Superior temporal gyrus (tissue), 1 donor: ENCODE measurements around the gene TTI1.

Experiments
- DNase-seq: peaks from one replicate; pipeline ENCODE4 v3.0.0-alpha.2; 2016; ENCODE audit errors: extremely low spot score

TTI1 gene

GRCh38 chr20:37987602-37988290 is 45.5 kb downstream of the TTI1 start:
- DNase-seq: no peak

- DNase-seq: peak; percentile 43
Observed at GRCh38 chr20:37986873-37987601, 46.2 kb downstream of the TTI1 start.

- peak; percentile 53 for DNase-seq
Observed at GRCh38 chr20:37986044-37986858, 47.0 kb downstream of the TTI1 start.

- DNase-seq: peak; percentile 70
Observed at GRCh38 chr20:37984018-37984785, 49.1 kb downstream of the TTI1 start.

- no peak for DNase-seq
Observed at GRCh38 chr20:37983286-37983685, 50.0 kb downstream of the TTI1 start.

- no peak for DNase-seq
Observed at GRCh38 chr20:37981568-37981967, 51.7 kb downstream of the TTI1 start.

- no peak for DNase-seq
Observed at GRCh38 chr20:37980876-37981275, 52.4 kb downstream of the TTI1 start.

- no peak for DNase-seq
Observed at GRCh38 chr20:37980383-37980782, 52.9 kb downstream of the TTI1 start.

- no peak for DNase-seq
Observed at GRCh38 chr20:37979021-37979985, 54.0 kb downstream of the TTI1 start.

GRCh38 chr20:37977786-37978185 is 55.5 kb downstream of the TTI1 start:
- no peak for DNase-seq

GRCh38 chr20:37977338-37977737 is 55.9 kb downstream of the TTI1 start:
- DNase-seq: peak; percentile 8

GRCh38 chr20:37976887-37977286 is 56.4 kb downstream of the TTI1 start:
- peak; percentile 10 for DNase-seq

GRCh38 chr20:37973059-37973910 is 60.0 kb downstream of the TTI1 start:
- DNase-seq: no peak

- DNase-seq: no peak
Observed at GRCh38 chr20:37972256-37973058, 60.8 kb downstream of the TTI1 start.

- no peak for DNase-seq
Observed at GRCh38 chr20:37971561-37972127, 61.6 kb downstream of the TTI1 start.

- DNase-seq: no peak
Observed at GRCh38 chr20:37970856-37971245, 62.4 kb downstream of the TTI1 start.

- no peak for DNase-seq
Observed at GRCh38 chr20:37969949-37970855, 63.1 kb downstream of the TTI1 start.
